GM18868 (cell line): ENCODE data around the gene CS.
"Not testable (repeated sequence)": the region's sequence is repeated elsewhere in the genome, so short reads cannot be mapped to it uniquely, and the experiment has no call there.

ENCODE experiments used
- ATAC-seq: cut with Tn5 transposase; IDR thresholded peaks from one replicate; pipeline ENCODE4 v1.9.1; 2021; ENCODE audit warnings: mild to moderate bottlenecking, moderate library complexity; ENCODE audit not compliant: unreplicated experiment

CS gene

DNA sequence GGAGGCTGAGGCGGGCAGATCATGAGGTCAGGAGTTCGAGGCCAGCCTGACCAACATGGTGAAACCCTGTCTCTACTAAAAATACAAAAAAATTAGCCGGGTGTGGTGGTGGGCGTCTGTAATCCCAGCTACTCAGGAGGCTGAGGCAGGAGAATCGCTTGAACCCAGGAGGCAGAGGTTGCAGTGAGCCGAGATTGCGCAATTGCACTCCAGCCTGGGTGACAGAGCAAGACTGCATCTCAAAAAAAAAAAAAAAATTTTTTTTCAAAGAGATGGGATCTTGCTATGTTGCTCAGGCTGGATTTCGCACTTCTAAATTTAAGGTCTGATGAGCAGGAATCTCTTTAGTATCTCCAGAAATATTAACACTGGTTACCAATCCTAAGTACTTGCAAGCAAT is 21.5 kb upstream of the CS start:
- not testable (repeated sequence) for ATAC-seq

DNA sequence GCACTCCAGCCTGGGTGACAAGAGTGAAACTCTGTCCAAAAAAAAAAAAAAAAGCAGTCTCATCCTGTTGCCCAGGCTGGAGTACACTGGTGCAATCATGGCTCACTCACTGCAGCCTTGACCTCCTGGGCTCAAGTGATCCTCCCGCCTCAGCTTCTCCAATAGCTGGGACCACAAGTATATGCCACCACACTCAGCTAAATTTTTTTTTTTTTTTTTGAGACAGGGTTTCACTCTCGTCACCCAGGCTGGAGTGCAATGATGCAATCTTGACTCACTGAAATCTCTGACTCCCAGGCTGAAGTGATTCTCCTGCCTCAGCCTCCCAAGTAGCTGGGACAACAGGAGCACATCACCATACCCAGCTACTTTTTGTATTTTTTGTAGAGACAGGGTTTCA is 20.9 kb upstream of the CS start:
- no peak for ATAC-seq

DNA sequence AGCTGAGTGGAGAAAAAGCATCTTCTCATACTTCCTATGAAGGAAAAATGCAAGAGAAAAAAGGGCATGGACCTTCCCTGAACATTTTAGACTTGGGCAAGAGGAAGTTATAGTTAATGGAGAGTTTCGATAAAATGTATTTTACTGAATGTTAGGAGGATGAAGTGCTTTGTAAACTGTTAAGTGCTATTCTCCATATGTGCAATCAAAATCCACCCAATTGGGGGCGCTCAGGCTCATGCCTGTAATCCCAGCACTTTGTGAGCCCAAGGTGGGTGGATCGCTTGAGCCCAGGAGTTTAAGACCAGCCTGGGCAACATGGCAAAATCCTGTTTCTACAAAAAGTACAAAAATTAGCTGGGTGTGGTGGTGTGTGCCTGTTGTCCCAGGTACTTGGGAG is 17.5 kb upstream of the CS start:
- ATAC-seq, result no peak

DNA sequence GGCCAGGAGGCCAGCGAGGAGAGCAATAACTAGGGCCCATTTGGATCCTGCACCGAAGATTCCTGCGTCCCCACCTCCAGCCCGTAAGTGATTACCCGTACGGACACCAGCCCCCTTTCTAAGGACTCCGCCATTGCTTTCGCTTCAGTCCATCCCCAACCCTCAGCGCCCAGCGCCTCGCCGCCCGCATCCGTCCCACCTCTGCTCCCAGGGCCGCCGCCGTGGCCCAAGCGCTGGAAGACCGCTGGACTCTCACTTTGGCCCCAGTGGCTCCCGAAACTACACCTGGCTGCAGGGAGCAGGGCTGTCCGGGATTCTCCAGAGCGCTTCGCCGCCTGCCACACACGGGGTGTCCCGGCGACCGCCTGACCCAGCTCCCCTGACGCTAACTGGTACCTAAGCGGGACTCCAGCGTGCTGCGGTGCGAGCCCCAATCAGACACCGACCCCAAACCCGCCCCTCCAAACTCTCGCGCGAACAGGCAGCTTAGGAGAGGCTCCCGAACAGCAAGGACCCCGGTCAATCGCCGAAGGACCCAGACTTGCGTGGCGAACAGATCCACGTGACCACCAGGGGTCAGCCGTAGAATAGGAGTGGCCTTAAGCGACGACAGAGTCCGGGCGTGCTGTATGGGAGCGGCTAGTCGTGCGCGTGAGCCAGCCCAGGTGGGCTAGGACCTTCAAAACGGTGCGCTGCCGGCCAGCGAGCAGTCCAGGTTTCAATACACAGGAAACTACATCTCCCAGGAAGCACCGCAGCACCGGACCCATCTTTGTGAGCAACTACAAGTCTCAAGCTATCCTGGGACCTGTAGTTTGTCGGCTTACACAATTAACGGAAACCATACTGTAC is 15.7 kb upstream of the CS start, which contains the start of gene CNPY2:
Gene CNPY2, minus strand, starts transcription at position 367 of the 852 bp plus-strand sequence. CDS start 771 bp downstream, outside the sequence.
- ATAC-seq, result peak; percentile 87

DNA sequence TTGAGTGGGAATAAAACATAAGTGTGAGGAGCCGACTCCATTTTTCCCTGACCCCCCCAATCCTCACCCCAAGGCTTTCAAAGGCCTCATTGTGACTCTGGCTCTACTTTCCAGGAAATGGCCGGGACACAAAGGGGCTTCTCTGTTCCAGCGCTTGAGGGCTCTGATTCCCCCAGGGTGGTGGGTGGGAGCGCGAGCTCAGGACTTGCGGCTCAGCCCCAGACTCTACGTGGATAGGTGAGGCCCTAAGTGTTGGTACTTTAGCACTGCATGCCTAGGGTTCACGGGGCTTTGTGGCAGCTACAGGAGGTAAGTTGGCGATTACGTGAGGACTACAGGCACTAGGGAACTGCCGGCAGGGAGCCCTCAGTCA is 15.1 kb upstream of the CS start:
- ATAC-seq, result no peak

DNA sequence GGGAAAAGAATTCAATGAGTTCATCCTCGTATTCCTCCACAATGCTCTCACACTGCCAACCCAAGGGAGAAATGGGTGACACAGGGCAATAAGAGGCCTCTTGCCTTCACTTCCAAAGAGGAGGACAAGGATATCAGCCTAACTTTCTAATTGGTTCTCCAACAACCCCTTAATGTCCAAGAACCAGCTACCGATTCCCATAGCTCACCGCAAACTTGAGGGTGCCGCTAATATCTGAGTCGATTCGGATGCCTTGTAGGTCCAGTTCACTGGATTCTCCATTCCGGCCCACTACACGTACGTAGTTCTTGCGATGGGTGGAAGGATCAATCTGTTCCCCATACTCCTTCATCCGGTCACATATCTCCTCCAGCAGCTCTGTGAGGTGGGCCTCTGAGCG is 10.9 kb upstream of the CS start:
- ATAC-seq, result no peak

DNA sequence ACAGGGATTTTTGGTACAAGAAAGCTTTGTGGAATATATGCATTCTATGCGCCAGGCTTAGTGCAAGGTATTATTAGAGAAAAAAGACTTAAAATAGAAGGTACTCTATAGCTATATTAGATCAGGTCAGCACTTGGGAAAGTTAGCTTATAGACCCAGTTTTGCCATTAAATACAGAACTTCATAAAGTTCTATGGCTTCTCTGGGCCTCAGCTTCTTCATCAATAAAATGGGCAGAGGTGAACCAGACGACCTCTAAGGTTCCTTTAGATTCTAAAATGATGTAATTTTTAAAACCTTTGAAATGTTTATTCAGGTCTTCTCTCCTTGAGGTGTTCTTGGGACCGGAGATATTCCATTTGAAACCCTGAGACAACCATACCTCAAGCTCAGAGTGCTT is 8.6 kb upstream of the CS start:
- ATAC-seq, result no peak

DNA sequence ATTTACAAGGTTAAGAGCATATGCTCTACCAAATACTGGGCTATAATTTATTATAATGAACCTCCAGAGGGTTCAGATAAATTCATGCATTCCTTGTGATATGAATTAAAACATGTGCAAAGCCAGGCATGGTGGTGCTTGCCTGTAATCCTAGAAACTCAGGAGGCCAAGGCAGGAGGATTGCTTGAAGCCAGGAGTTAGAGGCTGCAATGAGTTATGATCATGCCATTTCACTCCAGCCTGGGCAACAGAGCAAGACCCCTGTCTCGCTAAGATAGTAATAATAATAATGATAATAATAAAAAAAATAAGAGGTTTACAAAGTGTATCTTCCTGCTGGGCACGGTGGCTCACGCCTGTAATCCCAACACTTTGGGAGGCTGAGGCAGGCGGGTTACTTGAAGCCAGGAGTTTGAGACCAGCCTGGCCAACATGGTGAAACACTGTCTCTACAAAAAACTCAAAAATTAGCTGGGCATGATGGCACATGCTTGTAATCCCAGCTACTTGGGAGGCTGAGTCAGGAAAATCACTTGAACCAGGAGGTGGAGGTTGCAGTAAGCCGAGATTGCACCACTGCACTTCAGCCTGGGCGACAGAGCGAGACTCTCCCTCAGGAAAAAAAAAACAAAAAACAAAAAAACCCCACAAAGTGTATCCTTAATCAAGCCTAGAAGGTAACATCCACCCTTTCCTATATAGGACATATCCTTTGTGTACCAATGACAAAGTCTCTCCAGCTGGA is 7.3 kb upstream of the CS start:
- ATAC-seq, result no peak

DNA sequence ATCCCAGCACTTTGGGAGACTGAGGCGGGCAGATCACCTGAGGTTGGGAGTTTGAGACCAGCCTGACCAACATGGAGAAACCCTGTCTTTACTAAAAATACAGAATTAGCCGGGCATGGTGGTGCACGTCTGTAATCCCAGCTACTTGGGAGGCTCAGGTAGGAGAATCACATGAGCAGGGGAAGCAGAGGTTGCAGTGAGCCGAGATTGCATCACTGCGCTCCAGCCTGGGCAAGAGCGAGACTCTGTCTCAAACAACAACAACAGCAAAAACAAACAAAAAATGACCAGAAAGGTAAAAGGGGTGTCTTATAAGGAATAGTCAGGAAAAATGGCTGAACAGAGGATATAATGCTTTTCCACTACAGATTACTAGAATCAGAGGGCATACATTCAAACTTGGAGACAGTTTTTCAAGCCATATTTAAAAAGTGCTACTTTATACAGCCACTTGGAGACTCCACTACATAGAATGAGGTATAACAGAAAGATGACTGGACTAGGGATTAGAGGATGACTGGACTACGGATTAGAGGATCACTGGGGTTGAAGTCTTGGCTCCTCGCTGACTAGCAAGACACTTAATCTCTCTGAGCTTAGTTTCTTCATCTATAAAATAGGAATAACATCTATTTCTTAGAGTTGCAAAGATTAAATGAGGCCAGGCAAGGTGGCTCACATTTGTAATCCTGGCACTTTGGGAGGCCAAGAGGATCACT is 4.9 kb upstream of the CS start:
- no peak for ATAC-seq

DNA sequence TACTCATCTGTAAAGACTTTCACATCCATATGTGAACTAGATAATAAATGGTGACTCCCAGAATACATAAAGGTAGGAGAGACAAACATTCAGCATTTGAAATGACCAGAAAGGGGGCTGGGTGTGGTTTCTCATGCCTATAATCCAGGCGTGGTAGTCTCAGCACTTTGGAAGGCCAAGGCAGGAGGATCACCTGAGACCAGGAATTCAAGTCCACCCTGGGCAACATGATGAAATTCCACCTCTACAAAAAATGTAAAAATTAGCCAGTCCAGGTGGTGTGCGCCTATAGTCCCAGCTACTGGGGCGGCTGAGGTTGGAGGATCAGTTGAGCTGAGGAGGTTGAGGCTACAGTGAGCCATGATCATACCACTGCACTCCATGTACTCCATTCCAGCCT is 4.1 kb upstream of the CS start:
- ATAC-seq, result no peak

DNA sequence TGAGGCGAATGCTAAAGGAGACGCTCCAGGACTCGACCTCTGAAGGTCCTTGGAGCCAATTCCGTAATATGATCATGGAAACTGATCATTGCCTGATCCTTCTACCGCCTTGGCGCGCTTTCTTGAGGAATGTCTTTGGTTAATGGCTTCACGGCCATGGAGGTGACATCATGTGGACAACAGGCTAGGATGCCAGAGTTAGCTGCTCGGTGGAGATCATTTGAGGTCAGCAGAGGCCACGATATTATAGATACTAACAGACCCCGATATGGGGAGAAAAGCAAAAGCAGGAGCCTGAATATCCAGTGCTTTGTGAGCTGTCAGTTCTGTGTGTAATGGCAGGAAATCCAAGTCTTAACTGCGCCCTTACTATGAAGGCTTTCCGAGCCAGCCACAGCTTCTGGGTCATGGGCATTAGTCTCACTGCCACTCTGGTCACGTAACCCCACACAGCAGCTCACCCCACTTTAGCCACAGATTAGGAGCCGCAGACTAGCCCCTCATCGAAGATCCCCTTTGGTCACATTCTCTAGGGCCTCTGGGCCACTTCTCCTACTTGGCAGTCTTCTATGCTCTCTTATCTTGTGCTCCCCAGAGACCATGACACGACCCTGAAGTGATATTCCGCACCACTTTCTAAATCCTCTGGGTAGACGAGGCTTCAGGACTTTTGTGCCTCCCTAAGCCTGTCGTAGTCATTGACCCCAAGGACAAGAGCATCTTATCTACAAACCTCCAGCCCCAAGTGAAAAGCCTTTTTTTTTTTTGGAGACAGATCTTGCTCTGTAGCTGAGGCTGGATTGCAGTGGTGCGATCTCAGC is 724 bp upstream of the CS start:
- ATAC-seq, result no peak

DNA sequence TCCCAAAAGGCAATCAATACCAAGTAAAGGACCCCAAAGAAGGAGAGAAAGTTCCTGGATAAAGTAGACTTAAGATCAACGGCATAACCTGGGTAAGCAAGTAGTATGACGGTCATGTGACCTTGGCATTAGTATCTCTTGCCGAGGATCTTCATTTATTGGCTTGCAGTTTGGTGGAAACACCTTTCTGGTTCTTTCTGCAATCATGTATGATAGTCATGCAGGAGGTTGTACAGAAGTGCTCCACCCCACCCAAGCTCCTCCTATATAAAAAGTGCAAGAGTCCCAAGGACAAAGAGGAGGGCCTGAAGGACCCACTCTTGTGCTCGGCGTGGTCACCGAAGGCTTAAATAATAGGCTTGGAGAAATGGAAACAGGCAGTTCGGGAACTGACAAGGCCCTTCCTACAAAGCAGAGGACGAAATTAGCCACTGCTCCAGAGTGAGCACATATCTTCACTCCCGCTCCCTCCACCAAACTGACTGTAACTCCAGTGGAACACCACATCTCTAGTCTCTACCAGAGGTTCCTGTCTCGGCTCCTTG is 750 bp downstream of the CS start:
- ATAC-seq, result no peak

DNA sequence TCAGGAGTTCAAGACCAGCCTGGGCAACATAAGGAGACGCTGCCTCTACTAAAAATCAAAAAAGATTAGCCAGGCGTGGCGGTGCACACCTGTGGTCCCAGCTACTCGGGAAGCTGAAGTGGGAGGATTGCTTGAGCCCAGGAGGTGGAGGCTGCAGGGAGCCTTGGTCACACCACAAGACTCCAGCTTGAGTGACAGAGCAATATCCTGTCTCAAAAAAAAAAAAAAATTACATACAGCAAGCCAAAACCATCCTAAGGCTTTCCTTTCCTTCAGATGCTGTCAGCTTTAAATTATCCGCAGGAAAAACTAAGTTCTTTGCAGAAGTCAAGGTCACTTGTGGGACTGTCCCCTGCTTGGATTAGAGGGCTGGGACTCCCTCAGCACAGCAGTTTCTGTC is 1.3 kb downstream of the CS start:
- ATAC-seq, result no peak

DNA sequence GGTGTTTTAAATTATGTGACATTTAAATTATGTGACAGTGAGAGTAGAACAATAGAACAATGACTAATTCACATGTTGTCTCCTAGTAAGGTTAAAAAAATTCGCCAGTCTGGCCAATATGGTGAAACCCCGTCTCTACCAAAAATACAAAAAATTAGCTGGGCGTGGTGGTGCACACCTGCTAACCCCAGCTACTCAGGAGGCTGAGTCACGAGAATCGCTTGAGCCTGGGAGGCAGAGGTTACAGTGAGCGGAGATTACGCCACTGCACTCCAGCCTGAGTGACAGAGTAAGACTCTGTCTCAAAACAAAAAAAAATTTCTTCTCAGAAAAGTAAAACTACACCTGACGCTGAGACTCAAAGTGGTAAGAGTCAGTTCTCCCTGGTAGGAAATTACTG is 2.7 kb downstream of the CS start:
- no peak for ATAC-seq

DNA sequence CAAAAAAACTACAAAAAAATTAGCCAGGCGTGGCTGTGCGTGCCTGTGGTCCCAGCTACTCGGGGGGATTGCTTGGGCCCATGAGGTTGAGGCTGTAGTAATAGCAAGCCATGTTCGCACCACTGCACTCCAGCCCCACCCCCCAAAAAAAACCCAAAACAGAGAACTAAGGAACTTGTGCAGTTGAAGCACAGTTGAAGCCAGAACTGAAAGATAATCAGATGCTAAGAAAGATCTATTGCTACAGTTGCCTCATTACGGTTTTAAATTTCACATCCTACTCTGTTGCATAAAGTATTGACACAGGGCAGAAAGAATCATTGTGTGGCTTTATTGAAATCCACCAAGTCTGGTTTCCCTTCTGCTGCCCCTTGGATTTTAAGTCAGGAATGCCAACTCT is 3.8 kb downstream of the CS start:
- ATAC-seq, result no peak

DNA sequence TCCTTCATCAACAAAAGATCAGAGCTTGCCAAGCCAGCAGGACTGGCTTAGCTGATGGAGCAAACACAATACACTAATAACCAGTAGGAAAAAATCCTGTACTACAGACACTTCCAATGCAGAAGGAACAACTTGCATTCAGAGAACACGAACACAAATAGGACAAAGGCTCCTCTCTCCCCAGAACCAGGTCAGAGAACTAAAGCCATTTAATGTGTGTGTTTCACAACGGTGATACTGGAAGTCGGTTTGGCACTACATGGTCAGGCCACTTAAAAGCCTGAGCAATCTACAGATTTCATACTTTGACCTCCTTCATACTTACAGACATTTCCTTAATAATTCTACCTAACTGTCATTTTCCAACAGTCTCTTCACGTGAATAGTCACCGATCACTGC is 6.3 kb downstream of the CS start:
- ATAC-seq, result no peak

DNA sequence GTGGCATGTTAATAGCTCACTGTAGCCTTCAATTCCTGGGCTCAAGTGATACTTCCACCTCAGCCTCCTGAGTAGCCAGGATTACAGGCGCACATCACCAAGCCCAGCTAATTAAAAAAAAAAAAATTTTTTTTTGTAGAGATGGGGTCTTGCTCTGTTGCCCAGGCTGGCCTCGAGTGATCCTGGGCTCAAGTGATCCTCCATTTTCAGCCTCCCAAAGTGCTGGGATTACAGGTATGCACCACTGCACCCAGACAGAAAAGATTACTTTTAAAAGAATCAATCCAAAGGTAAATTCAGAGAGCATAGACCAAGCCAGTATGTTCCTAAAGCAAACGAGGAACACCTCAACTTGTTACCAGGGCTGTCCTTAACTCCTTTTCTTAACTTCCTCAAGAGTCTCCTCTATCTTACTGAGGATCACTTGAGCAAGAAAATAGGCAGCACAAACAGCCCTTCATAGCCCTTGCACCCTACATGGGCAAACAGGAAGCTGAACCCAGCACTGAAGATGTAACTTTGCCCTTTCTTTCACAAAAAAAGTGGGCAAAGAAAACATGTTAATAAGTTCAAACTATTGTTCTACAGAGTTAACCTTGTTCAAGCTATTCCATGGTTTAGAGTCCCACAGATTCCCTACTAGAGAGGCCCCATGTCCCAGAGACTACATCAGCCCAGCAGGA is 11.3 kb downstream of the CS start:
- no peak for ATAC-seq

DNA sequence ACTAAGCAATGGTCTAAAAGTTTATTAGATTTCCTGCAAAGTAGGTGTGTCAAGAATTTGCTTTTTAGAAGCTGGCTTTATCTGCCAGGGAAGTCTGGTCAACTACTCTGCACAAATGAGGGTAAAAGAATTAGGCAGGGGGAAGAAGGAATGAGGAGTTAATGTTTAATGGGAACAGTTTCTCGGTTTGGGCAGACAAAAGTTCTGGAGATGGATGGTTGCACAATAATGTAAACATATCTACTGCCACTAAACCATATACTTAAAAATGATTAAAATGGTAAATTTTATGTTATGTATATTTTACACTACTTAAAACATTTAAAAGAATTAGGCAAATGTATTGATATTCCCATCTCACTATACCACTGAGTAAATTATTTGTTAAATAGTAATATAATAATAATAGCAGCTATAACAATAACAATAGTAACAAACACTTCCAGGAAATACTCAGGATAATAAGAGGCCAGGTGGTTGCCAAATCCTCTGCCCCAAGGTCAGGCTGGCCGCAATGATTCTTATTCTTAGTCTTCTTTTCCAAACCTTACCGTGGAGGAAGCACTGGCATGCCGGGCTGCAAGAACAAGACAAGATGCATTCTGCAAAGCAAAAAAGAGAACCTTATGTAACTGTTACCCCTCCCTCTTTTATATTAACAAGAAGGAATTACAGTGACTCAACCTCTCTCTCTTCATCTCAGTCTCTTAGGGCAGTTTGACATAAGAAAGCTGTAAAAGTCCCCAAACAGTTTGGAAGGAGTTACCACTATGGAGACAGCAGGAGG is 13.9 kb downstream of the CS start:
- ATAC-seq, result no peak

DNA sequence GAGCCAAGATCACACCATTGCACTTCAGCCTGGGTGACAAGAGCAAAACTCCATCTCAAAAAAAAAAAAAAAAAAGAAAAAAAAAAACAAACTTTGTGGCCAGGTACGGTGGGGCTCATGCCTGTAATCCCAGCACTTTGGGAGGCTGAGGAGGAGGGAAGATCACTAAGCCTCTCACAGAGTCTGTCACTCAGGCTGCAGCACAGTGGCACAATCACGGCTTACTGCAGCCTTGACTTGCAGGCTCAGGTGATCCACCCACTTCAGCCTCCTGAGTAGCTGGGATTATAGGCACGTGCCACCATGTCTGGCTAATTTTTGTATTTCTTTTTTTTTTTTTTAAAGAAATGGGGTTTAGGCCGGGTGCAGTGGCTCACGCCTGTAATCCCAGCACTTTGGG is 15.9 kb downstream of the CS start:
- ATAC-seq, result not testable (repeated sequence)
